GM18870 (cell line): ENCODE results near the gene GABRP.
"Not testable (repeated sequence)": the region's sequence is repeated elsewhere in the genome, so short reads cannot be mapped to it uniquely, and the experiment has no call there.

Experiments
- ATAC-seq: cut with Tn5 transposase; IDR thresholded peaks from one replicate; pipeline ENCODE4 v1.9.1; 2021; ENCODE audit warnings: moderate library complexity; ENCODE audit not compliant: unreplicated experiment

Gene GABRP

GRCh38 chr5:170783498-170784247 lies at the start of gene GABRP:
GABRP (plus strand) TSS chr5:170783725; CDS start chr5:170788616, 4,891 bp downstream.
- ATAC-seq = no peak

GRCh38 chr5:170736966-170737365 lies 46.6 kb upstream of the GABRP start:
- no peak for ATAC-seq

- no peak for ATAC-seq
Measured at GRCh38 chr5:170737591-170737990, 45.9 kb upstream of the GABRP start.

- ATAC-seq = no peak
Measured at GRCh38 chr5:170738840-170739239, 44.7 kb upstream of the GABRP start.

- ATAC-seq = no peak
Measured at GRCh38 chr5:170739446-170739845, 44.1 kb upstream of the GABRP start.

- no peak for ATAC-seq
Measured at GRCh38 chr5:170740551-170741205, 42.8 kb upstream of the GABRP start.

GRCh38 chr5:170741801-170742200 lies 41.7 kb upstream of the GABRP start:
- no peak for ATAC-seq

- no peak for ATAC-seq
Measured at GRCh38 chr5:170743876-170744212, 39.7 kb upstream of the GABRP start.

- ATAC-seq = no peak
Measured at GRCh38 chr5:170745481-170746071, 37.9 kb upstream of the GABRP start.

GRCh38 chr5:170746075-170746960 lies 37.2 kb upstream of the GABRP start:
- no peak for ATAC-seq

- ATAC-seq = no peak
Measured at GRCh38 chr5:170746961-170747340, 36.6 kb upstream of the GABRP start.

GRCh38 chr5:170747357-170747756 lies 36.2 kb upstream of the GABRP start:
- ATAC-seq = no peak

- ATAC-seq = no peak
Measured at GRCh38 chr5:170747851-170748250, 35.7 kb upstream of the GABRP start.

- ATAC-seq = no peak
Measured at GRCh38 chr5:170748951-170749471, 34.5 kb upstream of the GABRP start.

GRCh38 chr5:170749911-170750431 lies 33.6 kb upstream of the GABRP start:
- ATAC-seq = no peak

- no peak for ATAC-seq
Measured at GRCh38 chr5:170750791-170751190, 32.7 kb upstream of the GABRP start.

GRCh38 chr5:170751631-170752030 lies 31.9 kb upstream of the GABRP start:
- ATAC-seq = no peak

GRCh38 chr5:170752257-170753215 lies 31.0 kb upstream of the GABRP start:
- ATAC-seq = no peak

GRCh38 chr5:170753311-170753710 lies 30.2 kb upstream of the GABRP start:
- ATAC-seq = no peak

GRCh38 chr5:170754508-170754907 lies 29.0 kb upstream of the GABRP start:
- not testable (repeated sequence) for ATAC-seq
